Measurements from ENCODE around the gene PCIF1.

PCIF1 gene

DNA sequence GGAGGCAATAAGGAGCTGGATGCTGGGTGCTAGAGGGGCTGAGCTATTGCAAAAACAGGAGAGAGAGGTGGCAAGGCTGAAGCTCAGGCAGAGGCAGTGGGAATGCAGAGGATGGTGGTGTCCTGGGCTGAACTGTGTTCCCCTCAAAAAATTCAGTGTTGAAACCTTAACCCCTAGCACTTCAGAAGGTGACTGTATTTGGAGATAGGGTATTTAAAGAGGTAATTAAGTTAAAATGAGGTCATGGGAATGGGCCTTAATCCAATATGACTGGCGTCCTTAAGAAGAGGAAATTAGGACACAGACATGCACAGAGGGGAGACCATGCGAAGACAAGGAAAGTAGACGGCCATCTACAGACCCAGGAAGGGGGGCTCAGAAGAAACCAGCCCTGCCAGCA lies 62.7 kb downstream of the PCIF1 start:
- no peak for DNase-seq
